Upper lobe of left lung (tissue), 6 donors: ENCODE measurements around the gene ARPP19. TPM values are rescaled to one million over a fixed set of nuclear protein-coding genes. Genes with fewer than 3 reads are reported as not detected.
"Not testable (repeated sequence)": the region's sequence is repeated elsewhere in the genome, so short reads cannot be mapped to it uniquely, and the experiment has no call there.

Source experiments
- ATAC-seq, 2 donors: fragments of 200-7000 bp; cut with Tn5 transposase; one replicate each; pipeline ENCODE4 v1.9.1; 2022; ENCODE audit warnings: mild to moderate bottlenecking in 2 of 2, moderate library complexity in 2 of 2; ENCODE audit not compliant: low FRiP score in 2 of 2
- DNase-seq, 2 donors: peaks; one replicate each; pipeline ENCODE4 v3.0.0-alpha.2; 2019 to 2020
- H3K27ac ChIP-seq, 4 donors: fragments of 200-600 bp; sonication (generic); one replicate each; pipeline ENCODE4 v1.5.1; 2016 to 2019
- H3K27me3 ChIP-seq, 4 donors: fragments of 200-600 bp; sonication (generic); one replicate each; pipeline ENCODE4 v1.5.1; 2017 to 2019
- H3K36me3 ChIP-seq, 4 donors: fragments of 200-600 bp; sonication (generic); one replicate each; pipeline ENCODE4 v1.5.1; 2016 to 2019
- H3K4me1 ChIP-seq, 4 donors: fragments of 200-600 bp; sonication (generic); one replicate each; pipeline ENCODE4 v1.5.1; 2018 to 2019
- H3K4me3 ChIP-seq, 4 donors: fragments of 200-600 bp; sonication (generic); one replicate each; pipeline ENCODE4 v1.5.1; 2017 to 2019; ENCODE audit warnings: mild to moderate bottlenecking in 2 of 4, moderate library complexity in 1 of 4
- H3K9me3 ChIP-seq, 4 donors: fragments of 200-600 bp; sonication (generic); one replicate each; pipeline ENCODE4 v1.5.1; 2018 to 2019
- EP300 ChIP-seq, 4 donors: sonication (generic); formaldehyde crosslinking; IDR thresholded peaks; one replicate each; pipeline ENCODE4 v1.5.1; 2017; ENCODE audit warnings: antibody characterized with exemption in 4 of 4, control low read depth in 2 of 4
- POLR2A ChIP-seq, 4 donors: fragments of 450-650 bp; IDR thresholded peaks; one replicate each; pipeline ENCODE4 v1.5.1; 2016 to 2017; ENCODE audit warnings: antibody characterized with exemption in 4 of 4, mild to moderate bottlenecking in 2 of 4
- POLR2AphosphoS5 ChIP-seq, 2 donors: sonication (generic); formaldehyde crosslinking; IDR thresholded peaks; one replicate each; pipeline ENCODE4 v1.5.1; 2017; ENCODE audit warnings: antibody characterized with exemption in 2 of 2
- whole genome bisulfite sequencing, 2 donors: methylation state at CpG; one replicate each; pipeline ENCODE4 v1.1.5; 2017 to 2018; 5-methylcytosine and 5-hydroxymethylcytosine counted together
- total RNA-seq, 6 donors: library from RNA; depleted of rRNA in 4 of 6; stranded (reverse); fragments of >200 nt in 4 of 6; gene quantifications; one replicate each; pipeline versions ENCODE4 v1.1.0 to v1.2.1, GENCODE V29; 2016 to 2021
- TF ChIP-seq, protein P1 (sequence below), 6 experiments: fragments of 450-650 bp in 4 of 6; fragments of 200-600 bp in 2 of 6; sonication (generic) in 2 of 6; IDR thresholded peaks; one replicate each; pipeline ENCODE4 v1.5.1; 2016 to 2019; ENCODE audit warnings: antibody characterized with exemption in 6 of 6
- donor health status: DM: no; HTN: no; CAD: no; lungs with moderate emphysema.
- donor health status: DM: no; HTN: yes; CAD: no; lungs with severe emphysema.

Gene ARPP19
- total RNA-seq, 6 donors from 2014 or later = 29.3 to 159 (median 139) TPM

DNA sequence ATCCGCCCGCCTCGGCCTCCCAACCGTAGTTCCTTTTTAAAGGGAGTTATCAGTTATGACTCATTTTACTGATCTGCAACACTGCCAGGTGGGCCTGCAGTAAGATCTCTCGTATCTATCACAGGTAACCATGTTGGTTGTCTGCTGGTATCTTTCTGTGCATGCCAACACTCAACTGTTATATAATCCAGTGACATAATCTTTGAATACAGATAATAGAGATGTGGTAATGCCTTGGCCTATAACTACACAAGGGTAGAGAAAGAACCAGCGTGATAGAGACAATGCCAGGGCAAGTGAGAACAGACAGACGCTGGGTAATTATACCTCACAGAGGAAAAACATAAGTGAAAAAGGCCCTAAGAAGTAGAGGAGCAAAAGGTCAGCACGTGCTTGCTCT, 11.0 kb upstream of the ARPP19 start:
- Histone ChIP-seq H3K9me3 (no peaks in the 10 kb centered on the region), H3K4me1 (no peaks in the 10 kb centered on the region), H3K27me3 (no peaks in the 10 kb centered on the region), H3K4me3 (no peak overlapping the region), H3K27ac (no peak overlapping the region), H3K36me3 (peaks cover 3 to 35% (median 12%) of the 10 kb centered on the region in 4 donors)
- 91 to 96% methylated on average over 8 of the region's 8 CpGs for WGBS, 2 donors
- ATAC-seq (no peak), DNase-seq (no peak)
- TF ChIP-seq, protein P1, sequence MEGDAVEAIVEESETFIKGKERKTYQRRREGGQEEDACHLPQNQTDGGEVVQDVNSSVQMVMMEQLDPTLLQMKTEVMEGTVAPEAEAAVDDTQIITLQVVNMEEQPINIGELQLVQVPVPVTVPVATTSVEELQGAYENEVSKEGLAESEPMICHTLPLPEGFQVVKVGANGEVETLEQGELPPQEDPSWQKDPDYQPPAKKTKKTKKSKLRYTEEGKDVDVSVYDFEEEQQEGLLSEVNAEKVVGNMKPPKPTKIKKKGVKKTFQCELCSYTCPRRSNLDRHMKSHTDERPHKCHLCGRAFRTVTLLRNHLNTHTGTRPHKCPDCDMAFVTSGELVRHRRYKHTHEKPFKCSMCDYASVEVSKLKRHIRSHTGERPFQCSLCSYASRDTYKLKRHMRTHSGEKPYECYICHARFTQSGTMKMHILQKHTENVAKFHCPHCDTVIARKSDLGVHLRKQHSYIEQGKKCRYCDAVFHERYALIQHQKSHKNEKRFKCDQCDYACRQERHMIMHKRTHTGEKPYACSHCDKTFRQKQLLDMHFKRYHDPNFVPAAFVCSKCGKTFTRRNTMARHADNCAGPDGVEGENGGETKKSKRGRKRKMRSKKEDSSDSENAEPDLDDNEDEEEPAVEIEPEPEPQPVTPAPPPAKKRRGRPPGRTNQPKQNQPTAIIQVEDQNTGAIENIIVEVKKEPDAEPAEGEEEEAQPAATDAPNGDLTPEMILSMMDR (IDR thresholded peaks at IDR 0.05) = no peak
- TF ChIP-seq EP300 (IDR thresholded peaks at IDR 0.05) (no peak), POLR2A (IDR thresholded peaks at IDR 0.05) (no peak), POLR2AphosphoS5 (IDR thresholded peaks at IDR 0.05) (no peak)

DNA sequence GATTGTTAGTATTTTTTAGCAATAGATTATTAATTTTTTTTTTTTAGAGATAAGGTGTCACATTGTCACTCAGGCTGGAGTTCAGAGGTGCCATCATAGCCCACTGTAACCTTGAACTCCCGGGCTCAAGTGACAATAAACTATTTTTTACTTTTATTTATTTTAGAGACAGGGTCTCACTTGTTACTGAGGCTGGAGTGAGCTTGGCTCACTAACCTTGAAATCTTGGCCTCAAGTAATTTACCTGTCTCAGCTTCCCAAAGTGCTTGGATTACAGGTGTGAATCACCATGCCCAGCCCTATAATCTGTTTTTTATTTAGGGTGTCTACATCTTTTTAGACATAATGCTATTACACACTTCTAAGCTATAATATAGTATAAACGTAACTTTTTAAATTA, 7.9 kb upstream of the ARPP19 start:
- H3K9me3 ChIP-seq = no peaks in the 10 kb centered on the region
- no peaks in the 10 kb centered on the region for H3K27me3 ChIP-seq
- peaks cover 0 to 10% (median under 1%) of the 10 kb centered on the region in 4 donors for H3K36me3 ChIP-seq
- no peak for ATAC-seq
- no peaks in the 10 kb centered on the region for H3K4me1 ChIP-seq
- no peak for TF ChIP-seq POLR2A (IDR thresholded peaks at IDR 0.05)
- H3K4me3 ChIP-seq = no peak overlapping the region
- no peak overlapping the region for H3K27ac ChIP-seq
- 94 to 97% methylated on average over 2 of the region's 2 CpGs for WGBS, 2 donors
- no peak for DNase-seq

DNA sequence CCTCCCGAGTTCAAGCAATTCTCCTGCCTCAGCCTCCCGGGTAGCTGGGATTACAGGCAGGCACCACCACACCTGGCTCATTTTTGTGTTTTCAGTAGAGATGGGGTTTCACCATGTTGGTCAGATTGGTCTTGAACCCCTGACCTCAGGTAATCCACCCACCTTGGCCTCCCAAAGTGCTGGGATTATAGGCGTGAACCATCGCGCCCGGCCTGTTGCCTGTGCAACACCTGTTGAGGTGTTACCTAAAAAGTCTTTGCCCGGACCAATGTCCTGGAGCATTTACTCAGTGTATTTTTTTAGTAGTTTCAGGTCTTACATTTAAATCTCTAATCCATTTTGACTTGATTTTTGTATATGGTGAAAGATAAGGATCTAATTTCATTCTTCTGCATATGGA, 6.7 kb upstream of the ARPP19 start:
- DNase-seq, ATAC-seq: not testable (repeated sequence)

DNA sequence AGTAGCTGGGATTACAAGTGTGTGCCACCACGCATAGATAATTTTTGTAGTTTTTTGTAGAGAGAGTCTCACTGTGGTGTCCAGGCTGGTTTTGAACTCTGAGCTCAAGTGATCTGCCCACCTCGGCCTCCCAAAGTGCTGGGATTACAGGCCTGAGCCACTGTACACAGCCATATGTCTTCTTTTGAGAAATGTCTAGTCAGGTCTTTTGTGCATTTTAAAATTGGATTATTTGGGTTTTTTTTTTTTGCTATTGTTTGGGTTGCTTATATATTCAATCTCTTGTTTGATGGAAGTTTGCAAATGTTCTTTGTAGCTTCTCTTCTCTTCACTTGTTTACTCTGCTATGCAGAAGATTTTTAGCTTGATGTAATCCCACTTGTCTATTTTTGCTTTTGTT, 6.2 kb upstream of the ARPP19 start:
- no peaks in the 10 kb centered on the region for H3K36me3 ChIP-seq
- 92 to 100% methylated on average over 2 of the region's 2 CpGs for WGBS, 2 donors
- TF ChIP-seq EP300 (IDR thresholded peaks at IDR 0.05) (no peak), POLR2AphosphoS5 (IDR thresholded peaks at IDR 0.05) (no peak), POLR2A (IDR thresholded peaks at IDR 0.05) (no peak)
- TF ChIP-seq, protein P1 (IDR thresholded peaks at IDR 0.05) = no peak
- no peak overlapping the region for H3K27ac ChIP-seq
- H3K4me1 ChIP-seq = no peaks in the 10 kb centered on the region
- H3K27me3 ChIP-seq = no peaks in the 10 kb centered on the region
- DNase-seq = no peak
- no peak overlapping the region for H3K4me3 ChIP-seq
- ATAC-seq = no peak
- no peaks in the 10 kb centered on the region for H3K9me3 ChIP-seq

More for the DNA sequence above, 6.7 kb upstream of the ARPP19 start:
- not testable (repeated sequence) for H3K27me3 ChIP-seq, H3K27ac ChIP-seq, H3K4me1 ChIP-seq, H3K36me3 ChIP-seq, H3K9me3 ChIP-seq, H3K4me3 ChIP-seq
- 90 to 98% methylated on average over 7 of the region's 7 CpGs for WGBS, 2 donors

DNA sequence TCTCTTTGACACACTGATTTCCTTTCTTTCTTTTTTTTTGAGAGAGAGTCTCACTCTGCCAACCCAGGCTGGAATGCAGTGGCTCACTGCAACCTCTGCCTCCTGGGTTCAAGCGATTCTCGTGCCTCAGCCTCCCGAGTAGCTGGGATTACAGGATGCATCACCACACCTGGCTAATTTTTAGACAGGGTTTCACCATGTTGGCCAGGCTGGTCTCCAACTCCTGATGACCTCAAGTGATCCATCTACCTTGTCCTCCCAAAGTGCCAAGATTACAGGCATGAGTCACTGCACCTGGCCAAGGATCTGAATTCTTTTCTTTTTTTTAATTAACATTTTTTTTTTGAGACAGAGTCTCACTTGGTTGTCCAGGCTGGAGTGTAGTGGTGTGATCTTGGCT, 5.8 kb upstream of the ARPP19 start:
- WGBS, 2 donors = 95 to 97% methylated on average over 3 of the region's 3 CpGs
- not testable (repeated sequence) for H3K36me3 ChIP-seq, H3K4me3 ChIP-seq, H3K27ac ChIP-seq, H3K9me3 ChIP-seq, DNase-seq, ATAC-seq, H3K4me1 ChIP-seq, H3K27me3 ChIP-seq

DNA sequence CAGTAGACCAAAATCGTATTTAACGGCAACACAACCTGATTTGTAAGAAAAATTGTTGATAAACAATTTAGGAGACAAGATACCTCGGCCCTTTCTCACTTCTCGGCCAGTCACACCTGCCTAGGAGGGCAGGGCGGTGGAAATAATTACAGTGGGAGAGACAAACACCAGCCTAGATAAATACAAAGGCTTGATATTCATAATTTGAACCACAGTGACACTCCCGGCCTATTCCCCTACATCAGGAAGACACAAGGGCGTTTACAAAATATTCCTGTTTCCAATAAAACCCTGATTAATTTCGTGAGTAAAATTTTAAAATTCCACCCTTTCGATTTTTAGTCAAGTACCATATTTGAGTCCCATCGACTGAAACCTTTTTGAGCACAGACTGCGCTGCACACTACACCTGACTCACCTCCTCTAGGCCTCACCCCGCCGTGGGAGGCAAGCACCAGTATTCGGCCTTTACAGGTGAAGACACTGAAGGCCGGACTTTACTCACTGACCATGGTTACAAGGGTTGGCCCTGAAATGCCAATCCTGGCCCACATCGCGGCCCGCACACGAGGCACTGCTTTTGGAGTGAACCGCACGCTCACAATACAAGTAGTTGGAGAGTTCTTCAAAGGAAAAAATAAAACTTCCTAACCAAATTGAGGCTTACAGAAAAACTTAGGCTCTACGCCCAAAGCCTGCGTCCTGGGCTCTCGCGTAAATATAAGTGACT, 794 bp downstream of the ARPP19 start:
- WGBS, 2 donors = 3 to 5% methylated on average over 25 of the region's 25 CpGs
- H3K27ac ChIP-seq = peak overlapping the region; percentile 95 to 99 (median 97)
- DNase-seq (peak in 1 of 2 donors; percentile 54), ATAC-seq (peak; percentile 37 to 67)
- no peaks in the 10 kb centered on the region for H3K36me3 ChIP-seq
- no peaks in the 10 kb centered on the region for H3K27me3 ChIP-seq
- TF ChIP-seq EP300 (IDR thresholded peaks at IDR 0.05) (no peak), POLR2A (IDR thresholded peaks at IDR 0.05) (no peak), POLR2AphosphoS5 (IDR thresholded peaks at IDR 0.05) (no peak)
- TF ChIP-seq, protein P1 (IDR thresholded peaks at IDR 0.05) = no peak
- H3K9me3 ChIP-seq = no peaks in the 10 kb centered on the region
- H3K4me1 ChIP-seq = peaks cover 32 to 40% (median 34%) of the 10 kb centered on the region in 4 donors
- peak overlapping the region; percentile 69 to 81 (median 78) for H3K4me3 ChIP-seq
